Activated CD4-positive, CD25-positive, alpha-beta regulatory T cell (primary cell): ENCODE data around the gene ADGRD1.

Experiments
- DNase-seq, 4 experiments: peaks; one replicate each; lab custom pipeline; 2025; lab: John Stamatoyannopoulos, UW

ADGRD1 gene

DNA sequence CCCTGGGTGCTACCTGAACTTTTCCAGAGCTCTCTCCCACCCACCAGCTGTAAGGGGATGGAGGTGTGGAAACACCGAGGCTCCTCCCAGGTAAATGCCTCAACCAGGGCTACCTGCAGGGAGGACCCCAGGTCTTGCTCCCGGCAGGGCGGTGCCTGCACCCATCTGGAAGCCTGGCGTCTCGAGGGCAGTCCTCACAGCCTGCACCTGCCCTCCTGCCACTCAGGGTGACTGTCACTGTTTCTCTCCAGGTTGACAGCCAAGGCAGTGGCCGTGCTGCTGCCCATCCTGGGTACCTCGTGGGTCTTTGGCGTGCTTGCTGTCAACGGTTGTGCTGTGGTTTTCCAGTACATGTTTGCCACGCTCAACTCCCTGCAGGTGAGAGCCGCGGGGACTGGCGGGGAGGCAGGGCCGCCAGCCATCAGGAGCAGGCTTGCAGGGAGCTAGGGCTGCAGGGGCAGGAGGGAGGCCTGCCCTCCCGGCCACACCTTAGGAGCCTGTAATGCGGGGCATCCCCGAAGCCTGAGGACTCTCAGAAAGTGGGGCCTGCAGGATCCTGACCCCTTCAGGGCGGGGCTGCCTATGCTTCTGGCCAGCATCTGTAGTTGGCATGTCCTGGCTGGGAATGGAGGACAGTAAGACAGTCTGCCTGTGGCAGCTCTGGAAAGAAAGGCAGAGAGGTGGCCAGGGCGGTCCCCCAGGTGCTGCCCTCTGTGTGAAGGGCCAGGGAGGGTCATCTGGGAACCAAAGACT lies 182.3 kb downstream of the ADGRD1 start:
- no peak for DNase-seq

GRCh38 chr12:131136539-131136872 lies 182.8 kb downstream of the ADGRD1 start:
- no peak for DNase-seq

- no peak for DNase-seq
Measured at GRCh38 chr12:131137009-131137835, 183.5 kb downstream of the ADGRD1 start.

GRCh38 chr12:131137836-131138637 lies 184.3 kb downstream of the ADGRD1 start:
- DNase-seq, result no peak

DNA sequence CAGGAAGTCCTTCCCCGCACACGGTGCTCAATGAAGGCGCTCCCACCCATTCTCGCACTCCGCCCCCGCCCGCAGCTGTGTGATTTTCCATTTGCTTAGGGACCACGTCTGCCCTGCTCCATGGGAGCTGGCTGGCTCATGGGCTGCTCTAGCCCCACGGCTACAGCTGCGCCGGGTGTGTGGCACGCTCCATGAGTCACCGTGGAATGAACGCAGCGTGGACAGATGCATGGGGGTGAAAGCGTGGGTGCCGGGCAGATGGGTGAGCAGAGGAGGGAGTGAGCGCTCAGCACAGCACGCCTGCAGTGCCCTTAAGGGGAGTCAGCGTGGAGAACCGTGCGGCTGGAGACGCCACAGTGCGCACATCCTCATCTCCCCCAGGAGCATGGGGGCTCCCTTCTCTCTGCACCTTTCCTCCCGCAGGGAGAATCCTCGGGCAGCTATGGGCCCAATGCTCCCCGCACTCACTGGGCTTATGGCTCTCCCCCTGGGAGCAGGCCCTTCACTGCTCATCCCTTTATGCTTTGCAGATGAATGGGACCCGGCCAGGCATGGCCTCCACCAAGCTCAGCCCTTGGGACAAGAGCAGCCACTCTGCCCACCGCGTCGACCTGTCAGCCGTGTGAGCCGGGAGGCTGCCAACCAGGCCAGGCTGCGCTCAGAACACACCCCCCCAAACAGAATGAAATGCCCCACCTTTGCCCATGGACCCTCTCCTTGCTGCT lies 185.1 kb downstream of the ADGRD1 start:
- no peak for DNase-seq

DNA sequence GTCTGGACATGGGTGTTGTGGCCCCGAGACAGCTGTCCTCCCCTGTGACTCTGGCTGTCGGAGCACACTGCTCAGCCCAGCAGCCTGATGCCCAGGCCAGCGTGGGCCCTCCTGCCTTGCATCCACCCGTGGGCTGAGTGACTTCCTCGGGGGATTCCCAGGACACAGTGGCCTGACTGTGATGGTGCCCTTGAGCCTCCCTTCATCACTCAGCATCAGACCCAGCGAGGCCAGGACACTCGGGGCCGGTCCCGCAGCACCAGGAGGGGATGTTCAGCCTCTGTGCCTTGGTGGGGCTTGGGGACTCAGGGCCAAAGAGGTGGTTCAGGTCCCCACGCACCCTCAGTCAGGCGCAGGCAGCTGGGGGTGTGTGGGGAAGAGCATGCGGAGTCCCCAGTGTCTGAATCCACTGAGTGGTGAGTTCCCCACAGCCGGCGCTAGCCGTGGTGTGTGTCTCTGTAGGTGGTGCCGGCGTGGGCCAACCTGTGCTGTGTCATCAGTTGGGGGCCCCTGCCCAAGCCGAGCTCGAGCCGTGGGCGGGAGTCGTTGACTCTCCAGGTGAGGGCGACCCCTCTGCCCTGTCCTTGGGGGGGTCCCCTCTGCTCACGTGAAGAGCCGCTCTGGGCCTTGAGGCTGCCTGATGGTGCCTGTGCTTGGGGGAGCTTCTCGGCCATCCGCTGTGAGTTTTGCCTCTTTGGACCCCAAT lies 185.8 kb downstream of the ADGRD1 start:
- no peak for DNase-seq

GRCh38 chr12:131140069-131140435 lies 186.3 kb downstream of the ADGRD1 start:
- DNase-seq, result no peak

- DNase-seq, result no peak
Measured at GRCh38 chr12:131140697-131141096, 187.0 kb downstream of the ADGRD1 start.

DNA sequence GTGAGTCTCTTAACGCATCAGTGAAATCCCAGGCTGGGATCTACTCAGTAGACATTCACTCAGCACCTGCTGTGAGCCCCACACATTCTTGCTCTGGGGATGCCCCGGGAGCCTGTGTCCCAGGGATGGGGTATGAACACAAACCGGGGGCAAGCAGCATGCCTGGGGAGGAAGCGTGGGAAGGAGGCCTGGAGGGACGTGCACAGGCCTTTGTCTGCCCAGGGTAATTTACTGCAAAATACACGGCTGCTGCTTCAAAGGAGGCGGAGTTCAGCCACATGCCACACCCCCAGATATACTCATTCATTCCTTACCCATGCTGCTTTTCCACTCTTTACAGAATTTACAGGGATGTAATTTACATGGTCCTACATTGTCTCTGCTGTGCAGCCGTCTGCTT lies 187.8 kb downstream of the ADGRD1 start:
- no peak for DNase-seq

- DNase-seq, result no peak
Measured at GRCh38 chr12:131142891-131143657, 189.4 kb downstream of the ADGRD1 start.

GRCh38 chr12:131146173-131146675 lies 192.5 kb downstream of the ADGRD1 start:
- no peak for DNase-seq

GRCh38 chr12:131147293-131147692 lies 193.6 kb downstream of the ADGRD1 start:
- no peak for DNase-seq

- DNase-seq, result no peak
Measured at GRCh38 chr12:131147894-131148293, 194.2 kb downstream of the ADGRD1 start.

- no peak for DNase-seq
Measured at GRCh38 chr12:131151558-131152345, 198.0 kb downstream of the ADGRD1 start.

DNA sequence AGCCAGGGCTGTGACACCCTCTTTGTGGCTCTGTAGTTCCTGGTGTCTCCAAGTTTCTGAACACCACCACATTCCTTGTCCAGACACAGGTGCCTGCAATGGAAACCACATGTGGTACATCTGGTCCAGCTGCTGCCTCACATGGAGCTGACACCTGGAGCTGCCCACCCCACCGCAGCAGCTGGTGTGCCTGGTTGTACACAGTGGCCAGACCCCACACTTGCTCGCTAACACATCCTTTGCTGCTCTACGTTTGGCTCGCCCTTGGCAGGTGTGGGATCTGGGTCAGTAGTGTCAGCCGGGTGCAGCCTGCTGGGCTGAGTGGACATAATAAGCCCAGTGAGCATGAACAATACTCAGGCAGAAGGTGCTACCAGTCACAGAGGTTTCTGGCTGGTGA lies 198.9 kb downstream of the ADGRD1 start:
- DNase-seq, result no peak

- no peak for DNase-seq
Measured at GRCh38 chr12:131153016-131153415, 199.3 kb downstream of the ADGRD1 start.

- DNase-seq, result no peak
Measured at GRCh38 chr12:131153956-131154355, 200.2 kb downstream of the ADGRD1 start.

DNA sequence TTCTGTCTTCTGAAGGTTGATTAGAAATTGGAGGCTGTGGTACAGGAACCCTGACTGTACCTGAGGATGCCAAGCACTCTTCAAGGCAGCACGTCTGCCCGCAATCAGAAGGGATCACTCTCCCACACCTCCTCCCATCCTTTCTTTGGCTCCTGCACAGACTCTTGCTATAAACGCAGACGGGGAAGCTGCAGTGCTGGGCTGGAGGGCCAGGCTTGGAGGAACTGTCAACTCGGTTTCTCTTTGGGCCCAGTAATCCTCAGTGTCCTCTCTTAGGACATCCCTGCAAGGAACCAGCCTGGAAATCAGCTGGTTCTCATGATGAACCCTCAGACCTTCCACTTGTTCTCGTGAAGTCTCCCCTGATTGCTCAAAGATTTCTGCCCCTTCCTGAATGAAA lies 201.4 kb downstream of the ADGRD1 start:
- DNase-seq, result no peak

- no peak for DNase-seq
Measured at GRCh38 chr12:131157743-131158142, 204.0 kb downstream of the ADGRD1 start.

GRCh38 chr12:131159660-131160059 lies 206.0 kb downstream of the ADGRD1 start:
- no peak for DNase-seq
